ENCODE measurements around the gene PMM2. TPM values are rescaled to one million over a fixed set of nuclear protein-coding genes. Genes with fewer than 3 reads are reported as not detected.
A peak's percentile ranks its signal among the peaks of the same experiment; 100 is the strongest.

Gene PMM2
- total RNA-seq, 1 donor, result 42.7 TPM

GRCh38 chr16:8855051-8855786 is 57.6 kb downstream of the PMM2 start:
- H2AFZ ChIP-seq (ENCODE audit: low read length), result no peak overlapping the region
- DNase-seq (ENCODE audit: insufficient read length, low spot score, missing footprints), result no peak
- H3K4me2 ChIP-seq (ENCODE audit: insufficient read depth, low read length), result no peak overlapping the region
- H3K27me3 ChIP-seq (ENCODE audit: insufficient read depth, low read length), result no peaks in the 10 kb centered on the region
- no peak overlapping the region for H3K27ac ChIP-seq (ENCODE audit: low read depth, low read length)
- peaks cover 9% of the 10 kb centered on the region for H3K4me1 ChIP-seq (ENCODE audit: insufficient read depth, low read length)
- H3K4me3 ChIP-seq (ENCODE audit: insufficient read depth, low read length), result no peak overlapping the region
- H3K9me3 ChIP-seq (ENCODE audit: low read depth, low read length), result no peaks in the 10 kb centered on the region
- peaks cover 20% of the 10 kb centered on the region for H3K79me2 ChIP-seq (ENCODE audit: insufficient read depth, low read length)
- peaks cover 24% of the 10 kb centered on the region for H4K20me1 ChIP-seq (ENCODE audit: insufficient read depth, low read length)
- peaks cover 64% of the 10 kb centered on the region for H3K36me3 ChIP-seq (ENCODE audit: insufficient read depth, low read length)
- TF ChIP-seq CTCF (IDR thresholded peaks at IDR 0.05; ENCODE audit: extremely low read depth, low read depth, low read length), result peak; percentile 13

GRCh38 chr16:8855972-8856371 is 58.3 kb downstream of the PMM2 start:
- no peak overlapping the region for H3K27ac ChIP-seq (ENCODE audit: low read depth, low read length)
- H3K27me3 ChIP-seq (ENCODE audit: insufficient read depth, low read length), result no peaks in the 10 kb centered on the region
- no peak overlapping the region for H2AFZ ChIP-seq (ENCODE audit: low read length)
- peaks cover 29% of the 10 kb centered on the region for H4K20me1 ChIP-seq (ENCODE audit: insufficient read depth, low read length)
- TF ChIP-seq CTCF (IDR thresholded peaks at IDR 0.05; ENCODE audit: extremely low read depth, low read depth, low read length), result no peak
- peaks cover 60% of the 10 kb centered on the region for H3K36me3 ChIP-seq (ENCODE audit: insufficient read depth, low read length)
- H3K4me2 ChIP-seq (ENCODE audit: insufficient read depth, low read length), result no peak overlapping the region
- no peaks in the 10 kb centered on the region for H3K9me3 ChIP-seq (ENCODE audit: low read depth, low read length)
- H3K79me2 ChIP-seq (ENCODE audit: insufficient read depth, low read length), result peaks cover 24% of the 10 kb centered on the region
- peaks cover 6% of the 10 kb centered on the region for H3K4me1 ChIP-seq (ENCODE audit: insufficient read depth, low read length)
- H3K4me3 ChIP-seq (ENCODE audit: insufficient read depth, low read length), result no peak overlapping the region
- no peak for DNase-seq (ENCODE audit: insufficient read length, low spot score, missing footprints)

- no peak overlapping the region for H3K27ac ChIP-seq (ENCODE audit: low read depth, low read length)
- no peaks in the 10 kb centered on the region for H3K27me3 ChIP-seq (ENCODE audit: insufficient read depth, low read length)
- H4K20me1 ChIP-seq (ENCODE audit: insufficient read depth, low read length), result peaks cover 55% of the 10 kb centered on the region
- peaks cover 55% of the 10 kb centered on the region for H3K79me2 ChIP-seq (ENCODE audit: insufficient read depth, low read length)
- no peak for TF ChIP-seq CTCF (IDR thresholded peaks at IDR 0.05; ENCODE audit: extremely low read depth, low read depth, low read length)
- H2AFZ ChIP-seq (ENCODE audit: low read length), result no peak overlapping the region
- H3K4me1 ChIP-seq (ENCODE audit: insufficient read depth, low read length), result peaks cover 17% of the 10 kb centered on the region
- no peaks in the 10 kb centered on the region for H3K9me3 ChIP-seq (ENCODE audit: low read depth, low read length)
- peaks cover 35% of the 10 kb centered on the region for H3K36me3 ChIP-seq (ENCODE audit: insufficient read depth, low read length)
- no peak overlapping the region for H3K4me3 ChIP-seq (ENCODE audit: insufficient read depth, low read length)
- no peak overlapping the region for H3K4me2 ChIP-seq (ENCODE audit: insufficient read depth, low read length)
- DNase-seq (ENCODE audit: insufficient read length, low spot score, missing footprints), result no peak
Measured at GRCh38 chr16:8858994-8859912, 61.6 kb downstream of the PMM2 start.
